ENCODE results near the gene SLC39A12. TPM values are rescaled to one million over a fixed set of nuclear protein-coding genes. Genes with fewer than 3 reads are reported as not detected.

Gene SLC39A12
- total and polyA plus RNA-seq, 2 of the 8 experiments (the other 6 are each of a cell fraction or from before 2014, with no cell fraction given), result not detected

GRCh38 chr10:18071591-18071990, 119.9 kb downstream of the SLC39A12 start:
- no peaks in the 10 kb centered on the region for H3K4me1 ChIP-seq (replicated peaks in 1 of 4; ENCODE audit: control insufficient read depth in 3 of 4, insufficient read depth in 4 of 4, low read length in 3 of 4)
- H4K20me1 ChIP-seq (replicated peaks in 1 of 2; ENCODE audit: control insufficient read depth in 1 of 2, insufficient read depth in 2 of 2, low read length in 2 of 2), result no peaks in the 10 kb centered on the region
- H3K4ac ChIP-seq (replicated peaks; ENCODE audit: insufficient read length, low read depth, low read length), result no peak overlapping the region
- H3K27me3 ChIP-seq (replicated peaks in 1 of 4; ENCODE audit: control insufficient read depth in 3 of 4, extremely low read depth in 1 of 4, insufficient read depth in 3 of 4, low read length in 3 of 4), result no peaks in the 10 kb centered on the region
- H2BK5ac ChIP-seq (ENCODE audit: low read depth, low read length), result no peak overlapping the region
- no peak overlapping the region for H2BK20ac ChIP-seq (ENCODE audit: low read length)
- no peak overlapping the region for H3K23ac ChIP-seq (ENCODE audit: insufficient read length)
- H3K23me2 ChIP-seq (ENCODE audit: low read depth, low read length), result no peaks in the 10 kb centered on the region
- H2BK12ac ChIP-seq (ENCODE audit: low read depth, low read length), result no peak overlapping the region
- 86% methylated on average over 2 of the region's 2 CpGs; no CpG with 5 or more reads in 1 of the 2 experiments for WGBS, 2 experiments (ENCODE audit: extremely low coverage in 1 of 2, insufficient coverage in 1 of 2, insufficient read length in 1 of 2, insufficient replicate concordance in 2 of 2, low coverage in 1 of 2, low lambda C conversion rate in 2 of 2, missing lambda C conversion rate in 1 of 2)
- H2BK15ac ChIP-seq (ENCODE audit: low read length), result no peak overlapping the region
- no peaks in the 10 kb centered on the region for H3K36me3 ChIP-seq (ENCODE audit: control insufficient read depth in 2 of 4, insufficient read depth in 4 of 4, low read length in 3 of 4)
- H4K91ac ChIP-seq (replicated peaks; ENCODE audit: insufficient read length, low read length), result no peak overlapping the region
- H4K8ac ChIP-seq (ENCODE audit: extremely low read depth, insufficient read depth, low read length), result no peak overlapping the region
- FAIRE-seq (no peak), DNase-seq (ENCODE audit: low read depth in 1 of 2, low spot score in 2 of 2) (no peak)
- H3K9me3 ChIP-seq (ENCODE audit: insufficient read depth in 2 of 2, low read depth in 1 of 2, low read length in 1 of 2), result no peaks in the 10 kb centered on the region
- no peak overlapping the region for H3K56ac ChIP-seq (replicated peaks; ENCODE audit: insufficient read length, low read depth, low read length)
- no peak overlapping the region for H3K4me3 ChIP-seq (ENCODE audit: extremely low read depth in 1 of 4, insufficient read depth in 2 of 4, low read depth in 3 of 4, low read length in 4 of 4)
- POLR2A ChIA-PET (ENCODE audit: partially characterized antibody), result interaction anchor here (0.6 kb wide), 1 partner anchor 131 kb away, joined by 3 read pairs; no protein-coding TSS in a partner anchor
- no peak overlapping the region for H3K4me2 ChIP-seq (ENCODE audit: insufficient read depth in 1 of 2, low read depth in 2 of 2, low read length in 2 of 2)
- H3K79me2 ChIP-seq (ENCODE audit: control insufficient read depth in 1 of 2, insufficient read depth in 2 of 2, low read length in 2 of 2), result no peaks in the 10 kb centered on the region
- H3K79me1 ChIP-seq (ENCODE audit: low read depth, low read length), result no peaks in the 10 kb centered on the region
- H2BK120ac ChIP-seq (replicated peaks; ENCODE audit: low read depth, low read length), result no peak overlapping the region
- no peak overlapping the region for H4K5ac ChIP-seq (ENCODE audit: insufficient read length, low read depth, low read length)
- H3K27ac ChIP-seq (ENCODE audit: low read depth, low read length), result no peak overlapping the region
- no peak overlapping the region for H3K18ac ChIP-seq (ENCODE audit: extremely low read depth, low read length)
- H2AK5ac ChIP-seq (ENCODE audit: low read depth, low read length), result no peak overlapping the region
- CTCF ChIA-PET (ENCODE audit: partially characterized antibody), result interaction anchor here (0.6 kb wide), 1 partner anchor 813 kb away, joined by 3 read pairs; no protein-coding TSS in a partner anchor
- H2AFZ ChIP-seq (ENCODE audit: low read length), result no peak overlapping the region
- H3K14ac ChIP-seq (ENCODE audit: insufficient read length), result no peak overlapping the region
- no peak overlapping the region for H3K9ac ChIP-seq (replicated peaks in 1 of 4; ENCODE audit: extremely low read depth in 1 of 4, low read depth in 3 of 4, low read length in 3 of 4)
- TF ChIP-seq BACH1 (IDR thresholded peaks at IDR 0.05; ENCODE audit: low read length), result no peak
- no peak for TF ChIP-seq TEAD4 (IDR thresholded peaks at IDR 0.05; ENCODE audit: low read depth, low read length)
- TF ChIP-seq SIRT6 (IDR thresholded peaks at IDR 0.05; ENCODE audit: low read length), result no peak
- no peak for TF ChIP-seq RBBP5 (IDR thresholded peaks at IDR 0.05; ENCODE audit: borderline replicate concordance, low read depth, low read length)
